Measurements from ENCODE around the gene KIF7. TPM values are rescaled to one million over a fixed set of nuclear protein-coding genes. Genes with fewer than 3 reads are reported as not detected.

The KIF7 gene
- total and polyA plus RNA-seq, 2 of the 8 experiments (the other 6 are each of a cell fraction or from before 2014, with no cell fraction given): 4.9 to 14.0 TPM

GRCh38 chr15:89666858-89667705 lies 11.8 kb upstream of the KIF7 start (continued):
- TF ChIP-seq KDM1A (IDR thresholded peaks at IDR 0.05; ENCODE audit: borderline replicate concordance, low read length) (no peak), SP1 (IDR thresholded peaks at IDR 0.05; ENCODE audit: low read depth, low read length) (no peak), ATF3 (IDR thresholded peaks at IDR 0.05; ENCODE audit: insufficient read depth, low read depth, low read length) (no peak), SIX5 (IDR thresholded peaks at IDR 0.05; ENCODE audit: low read depth, low read length) (no peak), TBP (IDR thresholded peaks at IDR 0.05; ENCODE audit: low read depth, low read length) (no peak), TEAD4 (IDR thresholded peaks at IDR 0.05; ENCODE audit: low read depth, low read length) (no peak), EZH2 (IDR thresholded peaks at IDR 0.05; ENCODE audit: low read depth, low read length, severe bottlenecking) (no peak)
